GM19372 (cell line): ENCODE measurements around the gene RNPS1.
"Not testable (repeated sequence)": the region's sequence is repeated elsewhere in the genome, so short reads cannot be mapped to it uniquely, and the experiment has no call there.

Source experiments
- ATAC-seq: cut with Tn5 transposase; IDR thresholded peaks from one replicate; pipeline ENCODE4 v1.9.1; 2021; ENCODE audit warnings: mild to moderate bottlenecking, low read depth, moderate library complexity; ENCODE audit not compliant: unreplicated experiment

Gene RNPS1

GRCh38 chr16:2282866-2283555, 15.1 kb upstream of the RNPS1 start:
- no peak for ATAC-seq

GRCh38 chr16:2282262-2282661, 14.3 kb upstream of the RNPS1 start:
- no peak for ATAC-seq

- ATAC-seq: no peak
Observed at GRCh38 chr16:2280981-2281542, 13.1 kb upstream of the RNPS1 start.

- no peak for ATAC-seq
Observed at GRCh38 chr16:2280461-2280860, 12.5 kb upstream of the RNPS1 start.

- ATAC-seq: no peak
Observed at GRCh38 chr16:2278956-2279800, 11.3 kb upstream of the RNPS1 start.

- ATAC-seq: no peak
Observed at GRCh38 chr16:2278272-2278608, 10.3 kb upstream of the RNPS1 start.

GRCh38 chr16:2277466-2278271, 9.7 kb upstream of the RNPS1 start:
- ATAC-seq: no peak

- no peak for ATAC-seq
Observed at GRCh38 chr16:2276368-2277195, 8.7 kb upstream of the RNPS1 start.

- no peak for ATAC-seq
Observed at GRCh38 chr16:2275476-2276367, 7.8 kb upstream of the RNPS1 start.

- no peak for ATAC-seq
Observed at GRCh38 chr16:2273931-2274330, 6.0 kb upstream of the RNPS1 start.

GRCh38 chr16:2273484-2273883, 5.6 kb upstream of the RNPS1 start:
- no peak for ATAC-seq

- no peak for ATAC-seq
Observed at GRCh38 chr16:2271848-2272461, 4.0 kb upstream of the RNPS1 start.

- no peak for ATAC-seq
Observed at GRCh38 chr16:2270588-2271470, 2.9 kb upstream of the RNPS1 start.

- ATAC-seq: no peak
Observed at GRCh38 chr16:2270070-2270462, 2.1 kb upstream of the RNPS1 start.

- peak; percentile 51 for ATAC-seq
Observed at GRCh38 chr16:2267505-2267912, 417 bp downstream of the RNPS1 start.

- ATAC-seq: not testable (repeated sequence)
Observed at GRCh38 chr16:2266887-2267286, 1.0 kb downstream of the RNPS1 start.

- not testable (repeated sequence) for ATAC-seq
Observed at GRCh38 chr16:2263026-2263425, 4.9 kb downstream of the RNPS1 start.

GRCh38 chr16:2260250-2260649, 7.7 kb downstream of the RNPS1 start:
- no peak for ATAC-seq
